ENCODE measurements around the gene OR5AC2.

The OR5AC2 gene

GRCh38 chr3:98070840-98071239 is 16.1 kb upstream of the OR5AC2 start:
- no peak for DNase-seq (ENCODE audit: low read depth)
- TF ChIP-seq CTCF (IDR thresholded peaks at IDR 0.05; ENCODE audit: low read depth, low read length) (no peak), MAX (IDR thresholded peaks at IDR 0.05; ENCODE audit: low read depth, low read length) (no peak), POLR2A (IDR thresholded peaks at IDR 0.05; ENCODE audit: extremely low read depth, insufficient read length) (no peak), MYC (IDR thresholded peaks at IDR 0.05; ENCODE audit: low read depth, low read length) (no peak)
- no peak overlapping the region for H3K4me3 ChIP-seq (ENCODE audit: low read depth, low read length)

GRCh38 chr3:98073486-98073885 is 13.5 kb upstream of the OR5AC2 start:
- no peak overlapping the region for H3K4me3 ChIP-seq (ENCODE audit: low read depth, low read length)

GRCh38 chr3:98095882-98096281 is 8.9 kb downstream of the OR5AC2 start:
- no peak for DNase-seq (ENCODE audit: low read depth)
- no peak overlapping the region for H3K4me3 ChIP-seq (ENCODE audit: low read depth, low read length)
- TF ChIP-seq MYC (IDR thresholded peaks at IDR 0.05; ENCODE audit: low read depth, low read length) (no peak), CTCF (IDR thresholded peaks at IDR 0.05; ENCODE audit: low read depth, low read length) (no peak), MAX (IDR thresholded peaks at IDR 0.05; ENCODE audit: low read depth, low read length) (no peak), POLR2A (IDR thresholded peaks at IDR 0.05; ENCODE audit: extremely low read depth, insufficient read length) (no peak)

More at GRCh38 chr3:98073486-98073885, 13.5 kb upstream of the OR5AC2 start:
- TF ChIP-seq CTCF (IDR thresholded peaks at IDR 0.05; ENCODE audit: low read depth, low read length): no peak
- no peak for TF ChIP-seq POLR2A (IDR thresholded peaks at IDR 0.05; ENCODE audit: extremely low read depth, insufficient read length)
- DNase-seq (ENCODE audit: low read depth): no peak

- no peak overlapping the region for H3K4me3 ChIP-seq (ENCODE audit: low read depth, low read length)
- no peak for TF ChIP-seq POLR2A (IDR thresholded peaks at IDR 0.05; ENCODE audit: extremely low read depth, insufficient read length)
- TF ChIP-seq MYC (IDR thresholded peaks at IDR 0.05; ENCODE audit: low read depth, low read length): no peak
- no peak for TF ChIP-seq CTCF (IDR thresholded peaks at IDR 0.05; ENCODE audit: low read depth, low read length)
- no peak for TF ChIP-seq MAX (IDR thresholded peaks at IDR 0.05; ENCODE audit: low read depth, low read length)
- DNase-seq (ENCODE audit: low read depth): no peak
Observed at GRCh38 chr3:98099848-98100247, 12.9 kb downstream of the OR5AC2 start.

- TF ChIP-seq MYC (IDR thresholded peaks at IDR 0.05; ENCODE audit: low read depth, low read length): no peak
- no peak for TF ChIP-seq MAX (IDR thresholded peaks at IDR 0.05; ENCODE audit: low read depth, low read length)
- no peak for TF ChIP-seq CTCF (IDR thresholded peaks at IDR 0.05; ENCODE audit: low read depth, low read length)
- no peak for TF ChIP-seq POLR2A (IDR thresholded peaks at IDR 0.05; ENCODE audit: extremely low read depth, insufficient read length)
- no peak for DNase-seq (ENCODE audit: low read depth)
- no peak overlapping the region for H3K4me3 ChIP-seq (ENCODE audit: low read depth, low read length)
Observed at GRCh38 chr3:98108162-98108561, 21.2 kb downstream of the OR5AC2 start.
